Thyroid gland (tissue), 4 donors: ENCODE measurements around the gene HCN2. TPM values are rescaled to one million over a fixed set of nuclear protein-coding genes. Genes with fewer than 3 reads are reported as not detected.

ENCODE experiments used
- DNase-seq, 2 donors: peaks; one replicate each; pipeline ENCODE4 v3.0.0-alpha.2; 2019
- H3K27ac ChIP-seq, 3 donors: fragments of 200-600 bp; sonication (generic); 1 replicate in 2 of 3; 2 replicates in 1 of 3; pipeline ENCODE4 v1.5.1; 2016 to 2019; ENCODE audit warnings: mild to moderate bottlenecking in 1 of 3, moderate library complexity in 1 of 3
- H3K27me3 ChIP-seq: fragments of 200-600 bp; sonication (generic); one replicate; pipeline ENCODE4 v1.5.1; 2019
- H3K36me3 ChIP-seq, 2 donors: fragments of 200-600 bp; sonication (generic); one replicate each; pipeline ENCODE4 v1.5.1; 2016 to 2019
- H3K4me1 ChIP-seq, 2 donors: fragments of 200-600 bp; sonication (generic); one replicate each; pipeline ENCODE4 v1.5.1; 2017 to 2019
- H3K4me3 ChIP-seq, 3 donors: fragments of 200-600 bp; sonication (generic); replicated peaks in 1 of 3; 1 replicate in 2 of 3; 2 replicates in 1 of 3; pipeline ENCODE4 v1.5.1; 2016; ENCODE audit warnings: mild to moderate bottlenecking in 1 of 3
- H3K9me3 ChIP-seq: fragments of 200-600 bp; sonication (generic); one replicate; pipeline ENCODE4 v1.5.1; 2017
- POLR2A ChIP-seq, 2 donors: fragments of 450-650 bp; IDR thresholded peaks; one replicate each; pipeline ENCODE4 v1.6.1; 2017; ENCODE audit warnings: antibody characterized with exemption in 2 of 2, mild to moderate bottlenecking in 2 of 2, moderate library complexity in 1 of 2
- WGBS, 2 donors: methylation state at CpG; one replicate each; pipeline ENCODE4 v1.1.5; 2017; 5-methylcytosine and 5-hydroxymethylcytosine counted together
- intact Hi-C: fragments of 100-400 bp; cut with DNase I; formaldehyde crosslinking; loops from one replicate; pipeline ENCODE4 v1.15.1; 2023
- total RNA-seq, 4 donors: library from RNA; depleted of rRNA; stranded (reverse); fragments of >200 nt; gene quantifications; one replicate each; pipeline ENCODE4 v1.2.3, GENCODE V29; 2016
- TF ChIP-seq, protein P1 (sequence below), 6 experiments: fragments of 200-600 bp in 3 of 6; fragments of 450-650 bp in 3 of 6; sonication (generic) in 3 of 6; IDR thresholded peaks; one replicate each; pipeline ENCODE4 v1.5.1; 2016 to 2019; ENCODE audit warnings: antibody characterized with exemption in 6 of 6, mild to moderate bottlenecking in 2 of 6, inconsistent platforms in 1 of 6, moderate library complexity in 1 of 6

The HCN2 gene
- total RNA-seq, 4 donors from 2014 or later, result not detected

DNA sequence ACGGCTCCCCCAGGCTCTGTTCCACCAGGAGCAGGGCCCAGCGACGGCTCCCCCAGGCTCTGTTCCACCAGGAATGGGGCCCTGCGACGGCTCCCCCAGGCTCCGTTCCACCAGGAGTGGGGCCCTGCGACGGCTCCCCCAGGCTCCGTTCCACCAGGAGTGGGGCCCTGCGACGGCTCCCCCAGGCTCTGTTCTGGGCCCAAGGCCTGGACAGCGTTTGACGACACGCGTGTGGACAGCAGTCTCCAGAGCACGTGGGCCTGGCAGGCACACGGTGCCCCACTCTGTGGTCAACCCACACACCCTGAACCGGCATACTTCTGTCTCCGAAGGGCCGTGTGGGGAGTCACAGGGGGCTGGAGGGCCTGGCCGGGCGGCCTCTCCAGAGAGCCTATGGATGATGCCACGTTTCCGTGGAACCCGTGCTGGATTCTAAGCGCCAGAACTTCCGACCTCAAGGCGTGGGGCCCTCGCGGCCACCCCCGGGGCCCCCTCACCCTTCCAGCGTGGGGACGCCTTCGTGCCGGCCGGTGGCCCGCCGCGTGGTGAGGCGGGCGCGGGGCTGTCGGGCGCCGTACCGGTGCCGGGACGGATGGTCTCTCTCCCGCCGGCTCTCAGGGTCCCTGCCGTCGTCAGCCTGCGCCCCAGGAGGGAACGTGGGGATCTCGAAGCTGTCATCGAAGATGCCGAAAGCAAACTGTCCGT, 61.6 kb downstream of the HCN2 start:
- no peaks in the 10 kb centered on the region for H3K4me1 ChIP-seq
- no peaks in the 10 kb centered on the region for H3K9me3 ChIP-seq
- no peaks in the 10 kb centered on the region for H3K27me3 ChIP-seq
- intact Hi-C loops, result no loop called here
- H3K27ac ChIP-seq, result no peak overlapping the region
- peaks cover 37 to 48% of the 10 kb centered on the region in 2 donors for H3K36me3 ChIP-seq
- no peak for DNase-seq
- WGBS, 2 donors, result 95 to 98% methylated on average over 18 to 49 of the region's 58 CpGs
- H3K4me3 ChIP-seq, result no peak overlapping the region
- TF ChIP-seq POLR2A (IDR thresholded peaks at IDR 0.05), result no peak
- TF ChIP-seq, protein P1, sequence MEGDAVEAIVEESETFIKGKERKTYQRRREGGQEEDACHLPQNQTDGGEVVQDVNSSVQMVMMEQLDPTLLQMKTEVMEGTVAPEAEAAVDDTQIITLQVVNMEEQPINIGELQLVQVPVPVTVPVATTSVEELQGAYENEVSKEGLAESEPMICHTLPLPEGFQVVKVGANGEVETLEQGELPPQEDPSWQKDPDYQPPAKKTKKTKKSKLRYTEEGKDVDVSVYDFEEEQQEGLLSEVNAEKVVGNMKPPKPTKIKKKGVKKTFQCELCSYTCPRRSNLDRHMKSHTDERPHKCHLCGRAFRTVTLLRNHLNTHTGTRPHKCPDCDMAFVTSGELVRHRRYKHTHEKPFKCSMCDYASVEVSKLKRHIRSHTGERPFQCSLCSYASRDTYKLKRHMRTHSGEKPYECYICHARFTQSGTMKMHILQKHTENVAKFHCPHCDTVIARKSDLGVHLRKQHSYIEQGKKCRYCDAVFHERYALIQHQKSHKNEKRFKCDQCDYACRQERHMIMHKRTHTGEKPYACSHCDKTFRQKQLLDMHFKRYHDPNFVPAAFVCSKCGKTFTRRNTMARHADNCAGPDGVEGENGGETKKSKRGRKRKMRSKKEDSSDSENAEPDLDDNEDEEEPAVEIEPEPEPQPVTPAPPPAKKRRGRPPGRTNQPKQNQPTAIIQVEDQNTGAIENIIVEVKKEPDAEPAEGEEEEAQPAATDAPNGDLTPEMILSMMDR (IDR thresholded peaks at IDR 0.05), result no peak

DNA sequence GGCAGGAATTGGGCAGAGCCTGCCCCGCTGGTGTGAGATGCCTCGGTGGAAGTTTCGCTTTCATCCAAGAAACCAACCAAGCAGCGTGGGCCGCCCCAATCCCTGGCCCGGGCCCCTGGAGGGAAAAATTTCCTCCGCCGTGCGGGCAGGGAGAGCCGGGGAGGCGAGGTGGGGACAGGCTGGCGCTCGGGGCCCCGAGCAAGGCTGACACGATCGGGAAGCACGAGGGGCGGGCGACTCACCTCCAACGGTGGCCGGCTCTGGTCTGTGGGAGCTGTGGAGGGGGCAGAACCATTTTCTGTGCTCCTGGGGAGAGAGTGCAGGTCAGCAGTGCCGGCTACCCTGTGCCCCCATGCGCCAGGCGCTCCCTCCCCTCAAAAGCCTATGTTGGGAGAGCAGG, 62.3 kb downstream of the HCN2 start:
- Histone ChIP-seq H3K36me3 (peaks cover 34 to 43% of the 10 kb centered on the region in 2 donors), H3K27me3 (no peaks in the 10 kb centered on the region), H3K27ac (no peak overlapping the region), H3K4me3 (no peak overlapping the region), H3K9me3 (no peaks in the 10 kb centered on the region), H3K4me1 (no peaks in the 10 kb centered on the region)
- TF ChIP-seq POLR2A (IDR thresholded peaks at IDR 0.05), result no peak
- TF ChIP-seq, protein P1 (IDR thresholded peaks at IDR 0.05), result no peak
- intact Hi-C loops, result no loop called here
- WGBS, 2 donors, result 76 to 89% methylated on average over 4 to 18 of the region's 24 CpGs
- DNase-seq, result no peak

DNA sequence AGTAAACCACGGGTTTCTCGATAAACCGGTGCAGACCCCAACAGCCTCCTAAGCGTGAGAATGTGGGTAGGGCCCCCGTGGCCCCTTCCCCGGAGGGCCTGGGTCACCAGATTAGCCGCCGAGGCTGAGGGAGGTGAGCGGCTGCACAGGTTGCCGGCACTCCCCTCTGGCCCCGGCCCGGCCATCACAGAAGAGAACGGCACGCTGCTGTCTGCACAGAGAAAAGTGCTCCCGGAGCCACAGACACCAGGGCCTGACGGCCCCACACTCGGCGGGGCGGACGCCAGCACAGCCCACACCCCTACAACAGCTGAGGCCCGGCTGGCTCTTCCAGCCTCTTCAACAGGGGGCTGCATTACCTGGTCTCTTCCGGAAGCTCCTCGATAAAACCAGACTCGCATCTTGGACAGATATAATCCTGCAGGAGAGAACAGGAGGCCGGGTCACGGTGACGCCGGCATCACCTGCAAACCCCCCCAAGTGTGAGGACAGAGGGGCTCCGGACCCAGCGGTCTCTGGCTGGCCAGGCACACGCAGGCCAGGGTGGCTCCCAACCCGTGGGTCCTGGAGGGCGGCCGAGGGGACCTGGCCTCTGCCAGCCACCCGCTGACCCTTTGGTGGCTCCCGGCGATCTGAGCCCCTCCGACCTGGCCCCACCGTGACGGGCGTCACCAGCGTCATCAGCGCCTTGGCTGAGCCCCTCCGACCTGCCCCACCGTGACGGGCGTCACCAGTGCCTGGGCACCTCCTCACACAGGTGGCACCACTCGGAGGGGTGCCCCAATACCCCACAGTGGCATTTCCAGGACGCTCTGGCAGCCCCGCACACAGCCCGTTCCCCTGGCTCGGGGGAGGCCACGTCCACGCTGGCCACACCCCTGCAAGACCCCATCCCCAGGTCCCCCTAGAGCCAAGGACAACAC, 63.0 kb downstream of the HCN2 start:
- DNase-seq, result no peak
- peaks cover 26 to 35% of the 10 kb centered on the region in 2 donors for H3K36me3 ChIP-seq
- intact Hi-C loops, result no loop called here
- no peaks in the 10 kb centered on the region for H3K27me3 ChIP-seq
- no peak overlapping the region for H3K4me3 ChIP-seq
- TF ChIP-seq POLR2A (IDR thresholded peaks at IDR 0.05), result no peak
- TF ChIP-seq, protein P1 (IDR thresholded peaks at IDR 0.05), result no peak
- WGBS, 2 donors, result 95 to 97% methylated on average over 12 to 43 of the region's 54 CpGs
- H3K27ac ChIP-seq, result no peak overlapping the region
- no peaks in the 10 kb centered on the region for H3K9me3 ChIP-seq
- H3K4me1 ChIP-seq, result no peaks in the 10 kb centered on the region

DNA sequence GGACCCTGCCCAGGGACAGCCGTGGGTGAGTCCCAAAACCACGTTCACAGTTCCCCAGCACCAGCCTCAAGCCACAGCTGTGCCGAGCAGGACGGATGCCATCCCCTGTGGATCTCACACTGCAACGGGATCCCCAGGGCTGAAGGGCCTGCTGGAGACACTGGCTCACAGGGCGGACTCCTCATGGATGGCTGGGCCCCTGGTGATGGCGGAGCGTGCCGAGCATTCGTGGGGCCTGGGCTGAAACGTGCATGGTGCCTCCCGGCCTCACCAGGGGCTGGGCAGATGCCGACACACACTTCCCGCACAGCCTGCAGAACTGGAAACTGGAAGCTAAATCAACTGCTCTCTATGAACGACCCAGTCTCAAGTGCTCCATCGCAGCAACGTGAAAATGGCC, 63.7 kb downstream of the HCN2 start:
- intact Hi-C loops, result no loop called here
- H3K27me3 ChIP-seq, result no peaks in the 10 kb centered on the region
- no peaks in the 10 kb centered on the region for H3K4me1 ChIP-seq
- no peak for DNase-seq
- 82 to 86% methylated on average over 6 to 15 of the region's 17 CpGs for WGBS, 2 donors
- TF ChIP-seq, protein P1 (IDR thresholded peaks at IDR 0.05), result no peak
- no peak for TF ChIP-seq POLR2A (IDR thresholded peaks at IDR 0.05)
- no peak overlapping the region for H3K27ac ChIP-seq
- no peak overlapping the region for H3K4me3 ChIP-seq
- no peaks in the 10 kb centered on the region for H3K9me3 ChIP-seq
- peaks cover 19 to 28% of the 10 kb centered on the region in 2 donors for H3K36me3 ChIP-seq

DNA sequence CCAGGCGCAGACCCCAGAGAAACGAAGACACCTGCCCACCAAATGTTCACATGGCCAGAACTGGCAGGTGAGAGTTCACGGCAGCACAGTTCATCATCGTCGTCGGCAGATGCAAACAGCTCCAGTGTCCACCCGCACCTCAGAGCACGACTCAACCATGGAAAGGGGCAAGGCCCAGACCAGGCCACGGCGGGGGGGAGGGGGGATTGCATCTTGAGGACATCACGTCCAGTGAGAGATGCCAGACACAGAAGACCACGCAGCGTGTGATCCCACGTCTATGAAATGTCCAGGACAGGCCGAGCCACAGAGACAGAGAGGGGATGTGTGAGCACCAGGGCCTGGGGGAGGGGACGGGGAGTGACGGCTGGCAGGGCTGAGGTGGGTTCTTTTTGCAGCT, 66.0 kb downstream of the HCN2 start:
- H3K27ac ChIP-seq, result no peak overlapping the region
- intact Hi-C loops, result no loop called here
- TF ChIP-seq POLR2A (IDR thresholded peaks at IDR 0.05), result no peak
- TF ChIP-seq, protein P1 (IDR thresholded peaks at IDR 0.05), result no peak
- no peak overlapping the region for H3K4me3 ChIP-seq
- H3K9me3 ChIP-seq, result no peaks in the 10 kb centered on the region
- DNase-seq, result no peak
- peaks cover 7 to 10% of the 10 kb centered on the region in 2 donors for H3K36me3 ChIP-seq
- H3K4me1 ChIP-seq, result peaks cover 6 to 17% of the 10 kb centered on the region in 2 donors
- 81 to 83% methylated on average over 12 to 15 of the region's 17 CpGs for WGBS, 2 donors
- no peaks in the 10 kb centered on the region for H3K27me3 ChIP-seq
